HEK293 (cell line): Measurements from ENCODE around the gene CACNA1C.

Source experiments
- CTCF ChIA-PET: fragments of 350-600 bp; formaldehyde crosslinking; extraction: SDS; loops from one replicate; lab custom pipeline; 2021; ENCODE audit warnings: antibody characterized with exemption; lab: Yijun Ruan, JAX
- POLR2A ChIA-PET: fragments of 300-600 bp; formaldehyde crosslinking; extraction: SDS; loops from one replicate; lab custom pipeline; 2020; ENCODE audit warnings: antibody characterized with exemption, inconsistent platforms; lab: Yijun Ruan, JAX
- H3K27ac ChIP-seq: fragments of 200-500 bp; sonication (Bioruptor generic); 2 replicates; pipeline ENCODE4 v1.5.1; 2014; ENCODE audit warnings: low read depth, low read length, control low read depth, inconsistent platforms; ENCODE audit errors: extremely low read depth
- H3K36me3 ChIP-seq, 2 experiments: fragments of 200-500 bp in 1 of 2; sonication (Bioruptor generic) in 1 of 2; 1 replicate in 1 of 2; 2 replicates in 1 of 2; pipeline ENCODE4 v1.5.1; 2014 to 2017; ENCODE audit warnings: inconsistent platforms in 2 of 2, low read length in 2 of 2; ENCODE audit not compliant: control insufficient read depth in 2 of 2, insufficient read depth in 1 of 2
- H3K4me1 ChIP-seq: fragments of 200-500 bp; sonication (Bioruptor generic); 2 replicates; pipeline ENCODE4 v1.5.1; 2014; ENCODE audit warnings: mild to moderate bottlenecking, low read length, inconsistent platforms; ENCODE audit not compliant: control insufficient read depth, insufficient read depth
- H3K4me3 ChIP-seq: 2 replicates; pipeline ENCODE4 v1.5.1; 2011; ENCODE audit warnings: low read depth, mild to moderate bottlenecking, control low read depth, low read length, moderate library complexity
- H3K9me3 ChIP-seq: fragments of 200-500 bp; sonication (Bioruptor generic); 2 replicates; pipeline ENCODE4 v1.5.1; 2014; ENCODE audit warnings: low read depth, low read length, inconsistent platforms; ENCODE audit not compliant: control insufficient read depth, insufficient read depth
- GLIS1 ChIP-seq: fragments of 450-650 bp; formaldehyde crosslinking; IDR thresholded peaks from 2 replicates; pipeline ENCODE4 v1.5.1; 2016; ENCODE audit warnings: missing biosample characterization, missing genetic modification characterization
- KLF1 ChIP-seq: fragments of 450-650 bp; formaldehyde crosslinking; IDR thresholded peaks from 2 replicates; pipeline ENCODE4 v1.5.1; 2016; ENCODE audit warnings: missing biosample characterization, missing genetic modification characterization
- SETDB1 ChIP-seq: IDR thresholded peaks from one replicate; pipeline ENCODE4 v1.6.1; 2017; ENCODE audit warnings: mild to moderate bottlenecking, low read length, moderate library complexity, mixed read lengths; ENCODE audit not compliant: insufficient read length
- SP3 ChIP-seq: fragments of 450-650 bp; formaldehyde crosslinking; IDR thresholded peaks from 2 replicates; pipeline ENCODE4 v1.5.1; 2016; ENCODE audit warnings: missing biosample characterization, missing genetic modification characterization
- ZNF184 ChIP-seq: fragments of 450-650 bp; IDR thresholded peaks from 2 replicates; pipeline ENCODE4 v1.5.1; 2018; ENCODE audit warnings: missing biosample characterization, mild to moderate bottlenecking, missing genetic modification characterization
- ZNF302 ChIP-seq: fragments of 450-650 bp; formaldehyde crosslinking; IDR thresholded peaks from 2 replicates; pipeline ENCODE4 v1.5.1; 2016; ENCODE audit warnings: missing biosample characterization, missing genetic modification characterization, low read depth
- ZNF404 ChIP-seq: fragments of 450-650 bp; formaldehyde crosslinking; IDR thresholded peaks from 2 replicates; pipeline ENCODE4 v1.5.1; 2017; ENCODE audit warnings: missing biosample characterization, missing genetic modification characterization
- ZNF777 ChIP-seq: fragments of 450-650 bp; formaldehyde crosslinking; IDR thresholded peaks from 2 replicates; pipeline ENCODE4 v1.5.1; 2017; ENCODE audit warnings: missing biosample characterization, missing genetic modification characterization, borderline replicate concordance
- ZXDB ChIP-seq: fragments of 450-650 bp; formaldehyde crosslinking; IDR thresholded peaks from 2 replicates; pipeline ENCODE4 v1.5.1; 2016; ENCODE audit warnings: missing biosample characterization, missing genetic modification characterization
- TF ChIP-seq, protein P1 (sequence below): fragments of 450-650 bp; formaldehyde crosslinking; IDR thresholded peaks from 2 replicates; pipeline ENCODE4 v1.5.1; 2016; ENCODE audit warnings: missing biosample characterization, missing genetic modification characterization, borderline replicate concordance
- TF ChIP-seq, protein P2 (sequence below): fragments of 450-650 bp; formaldehyde crosslinking; IDR thresholded peaks from 2 replicates; pipeline ENCODE4 v1.5.1; 2016; ENCODE audit warnings: missing biosample characterization, missing genetic modification characterization, low read depth
- TF ChIP-seq, protein P3 (sequence below): fragments of 450-650 bp; formaldehyde crosslinking; IDR thresholded peaks from 2 replicates; pipeline ENCODE4; 2016; ENCODE audit warnings: missing biosample characterization, missing genetic modification characterization
- TF ChIP-seq, protein P4 (sequence below): fragments of 450-650 bp; formaldehyde crosslinking; conservative IDR thresholded peaks from 2 replicates; pipeline ENCODE4 v1.5.1; 2016; ENCODE audit warnings: low read depth, missing biosample characterization, missing genetic modification characterization
- TF ChIP-seq, protein P5 (sequence below): fragments of 450-650 bp; formaldehyde crosslinking; IDR thresholded peaks from 2 replicates; pipeline ENCODE4 v1.5.1; 2016; ENCODE audit warnings: missing biosample characterization, missing genetic modification characterization

CACNA1C gene

DNA sequence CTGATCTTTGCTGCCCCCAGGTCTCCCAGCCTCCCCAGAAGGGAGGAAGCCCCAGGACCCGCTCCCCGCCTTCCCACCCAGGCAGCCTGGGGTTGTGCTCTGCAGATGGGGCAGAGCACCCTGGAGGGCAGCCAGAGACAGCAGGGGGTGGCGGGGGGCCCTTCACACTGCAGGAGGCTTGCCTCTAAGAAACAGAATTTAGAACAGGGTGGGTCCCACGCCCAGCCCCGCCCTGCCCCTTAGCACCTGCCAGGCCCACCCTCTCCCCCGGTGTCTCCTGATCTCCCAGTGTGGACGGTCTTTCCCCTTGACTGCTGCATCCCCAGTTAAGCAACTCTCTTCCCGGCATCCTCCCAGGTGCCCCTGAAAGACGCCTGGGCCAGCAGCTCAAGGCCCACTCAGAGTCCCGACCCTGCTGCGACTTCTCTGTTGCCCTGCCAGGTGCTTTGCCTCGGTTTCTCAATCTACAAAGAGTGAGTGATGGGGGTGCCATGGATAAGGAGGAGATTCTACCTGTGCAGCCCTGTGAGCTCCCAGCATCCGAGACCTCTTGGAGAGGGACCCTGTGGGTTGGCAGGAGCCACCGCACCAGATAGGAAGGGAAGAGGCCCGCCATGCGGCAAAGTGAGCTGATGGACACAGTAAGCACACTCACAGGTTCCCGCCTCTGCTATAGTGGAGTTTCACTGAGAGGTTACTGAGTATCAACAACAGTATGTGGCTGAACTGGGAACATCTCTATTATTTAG lies 414.8 kb downstream of the CACNA1C start:
- H3K27ac ChIP-seq, result no peak overlapping the region
- H3K9me3 ChIP-seq, result no peaks in the 10 kb centered on the region
- ChIA-PET POLR2A (interaction anchor here (0.7 kb wide), 1 partner anchor 106 kb away, joined by 3 read pairs; no protein-coding TSS in a partner anchor), CTCF (interaction anchor here (0.7 kb wide), 1 partner anchor 16 kb away, joined by 4 read pairs; no protein-coding TSS in a partner anchor)
- H3K4me3 ChIP-seq, result no peak overlapping the region
- no peaks in the 10 kb centered on the region for H3K4me1 ChIP-seq
- no peaks in the 10 kb centered on the region for H3K36me3 ChIP-seq
- TF ChIP-seq KLF1, result no peak
- peak; percentile 15; the same call in 1 of the 2 replicates for TF ChIP-seq GLIS1 (tag by site-specific recombination)

DNA sequence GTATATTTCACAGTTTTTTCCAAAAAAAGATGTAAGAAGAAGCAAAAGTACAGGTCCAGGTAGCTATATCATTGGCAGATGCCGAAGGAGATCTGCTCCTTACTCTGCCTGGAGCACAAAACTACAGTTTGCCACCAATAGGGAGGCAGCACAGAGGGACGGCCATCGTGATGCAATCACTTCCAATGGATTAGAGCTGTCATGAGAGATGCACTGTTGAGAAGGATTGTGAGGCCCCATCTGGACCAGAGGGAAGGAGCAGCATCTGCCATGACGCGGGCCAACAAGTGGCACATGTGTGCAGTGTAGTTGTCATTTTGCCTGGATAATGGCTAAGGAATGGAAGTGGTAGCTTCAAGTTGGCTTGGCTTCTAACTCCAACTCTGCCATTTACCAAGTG lies 423.2 kb downstream of the CACNA1C start:
- ChIA-PET CTCF (no interaction called here), POLR2A (no interaction called here)
- no peak overlapping the region for H3K4me3 ChIP-seq
- no peak overlapping the region for H3K27ac ChIP-seq
- TF ChIP-seq SP3 (tag by site-specific recombination) (no peak), ZNF777 (tag by site-specific recombination) (no peak), ZNF184 (tag by site-specific recombination) (no peak), ZNF302 (tag by site-specific recombination) (no peak), ZNF404 (tag by site-specific recombination) (no peak), SETDB1 (no peak), ZXDB (tag by site-specific recombination) (no peak)
- TF ChIP-seq, protein P1, sequence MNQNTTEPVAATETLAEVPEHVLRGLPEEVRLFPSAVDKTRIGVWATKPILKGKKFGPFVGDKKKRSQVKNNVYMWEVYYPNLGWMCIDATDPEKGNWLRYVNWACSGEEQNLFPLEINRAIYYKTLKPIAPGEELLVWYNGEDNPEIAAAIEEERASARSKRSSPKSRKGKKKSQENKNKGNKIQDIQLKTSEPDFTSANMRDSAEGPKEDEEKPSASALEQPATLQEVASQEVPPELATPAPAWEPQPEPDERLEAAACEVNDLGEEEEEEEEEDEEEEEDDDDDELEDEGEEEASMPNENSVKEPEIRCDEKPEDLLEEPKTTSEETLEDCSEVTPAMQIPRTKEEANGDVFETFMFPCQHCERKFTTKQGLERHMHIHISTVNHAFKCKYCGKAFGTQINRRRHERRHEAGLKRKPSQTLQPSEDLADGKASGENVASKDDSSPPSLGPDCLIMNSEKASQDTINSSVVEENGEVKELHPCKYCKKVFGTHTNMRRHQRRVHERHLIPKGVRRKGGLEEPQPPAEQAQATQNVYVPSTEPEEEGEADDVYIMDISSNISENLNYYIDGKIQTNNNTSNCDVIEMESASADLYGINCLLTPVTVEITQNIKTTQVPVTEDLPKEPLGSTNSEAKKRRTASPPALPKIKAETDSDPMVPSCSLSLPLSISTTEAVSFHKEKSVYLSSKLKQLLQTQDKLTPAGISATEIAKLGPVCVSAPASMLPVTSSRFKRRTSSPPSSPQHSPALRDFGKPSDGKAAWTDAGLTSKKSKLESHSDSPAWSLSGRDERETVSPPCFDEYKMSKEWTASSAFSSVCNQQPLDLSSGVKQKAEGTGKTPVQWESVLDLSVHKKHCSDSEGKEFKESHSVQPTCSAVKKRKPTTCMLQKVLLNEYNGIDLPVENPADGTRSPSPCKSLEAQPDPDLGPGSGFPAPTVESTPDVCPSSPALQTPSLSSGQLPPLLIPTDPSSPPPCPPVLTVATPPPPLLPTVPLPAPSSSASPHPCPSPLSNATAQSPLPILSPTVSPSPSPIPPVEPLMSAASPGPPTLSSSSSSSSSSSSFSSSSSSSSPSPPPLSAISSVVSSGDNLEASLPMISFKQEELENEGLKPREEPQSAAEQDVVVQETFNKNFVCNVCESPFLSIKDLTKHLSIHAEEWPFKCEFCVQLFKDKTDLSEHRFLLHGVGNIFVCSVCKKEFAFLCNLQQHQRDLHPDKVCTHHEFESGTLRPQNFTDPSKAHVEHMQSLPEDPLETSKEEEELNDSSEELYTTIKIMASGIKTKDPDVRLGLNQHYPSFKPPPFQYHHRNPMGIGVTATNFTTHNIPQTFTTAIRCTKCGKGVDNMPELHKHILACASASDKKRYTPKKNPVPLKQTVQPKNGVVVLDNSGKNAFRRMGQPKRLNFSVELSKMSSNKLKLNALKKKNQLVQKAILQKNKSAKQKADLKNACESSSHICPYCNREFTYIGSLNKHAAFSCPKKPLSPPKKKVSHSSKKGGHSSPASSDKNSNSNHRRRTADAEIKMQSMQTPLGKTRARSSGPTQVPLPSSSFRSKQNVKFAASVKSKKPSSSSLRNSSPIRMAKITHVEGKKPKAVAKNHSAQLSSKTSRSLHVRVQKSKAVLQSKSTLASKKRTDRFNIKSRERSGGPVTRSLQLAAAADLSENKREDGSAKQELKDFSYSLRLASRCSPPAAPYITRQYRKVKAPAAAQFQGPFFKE (tag by site-specific recombination), result no peak
- TF ChIP-seq, protein P2, sequence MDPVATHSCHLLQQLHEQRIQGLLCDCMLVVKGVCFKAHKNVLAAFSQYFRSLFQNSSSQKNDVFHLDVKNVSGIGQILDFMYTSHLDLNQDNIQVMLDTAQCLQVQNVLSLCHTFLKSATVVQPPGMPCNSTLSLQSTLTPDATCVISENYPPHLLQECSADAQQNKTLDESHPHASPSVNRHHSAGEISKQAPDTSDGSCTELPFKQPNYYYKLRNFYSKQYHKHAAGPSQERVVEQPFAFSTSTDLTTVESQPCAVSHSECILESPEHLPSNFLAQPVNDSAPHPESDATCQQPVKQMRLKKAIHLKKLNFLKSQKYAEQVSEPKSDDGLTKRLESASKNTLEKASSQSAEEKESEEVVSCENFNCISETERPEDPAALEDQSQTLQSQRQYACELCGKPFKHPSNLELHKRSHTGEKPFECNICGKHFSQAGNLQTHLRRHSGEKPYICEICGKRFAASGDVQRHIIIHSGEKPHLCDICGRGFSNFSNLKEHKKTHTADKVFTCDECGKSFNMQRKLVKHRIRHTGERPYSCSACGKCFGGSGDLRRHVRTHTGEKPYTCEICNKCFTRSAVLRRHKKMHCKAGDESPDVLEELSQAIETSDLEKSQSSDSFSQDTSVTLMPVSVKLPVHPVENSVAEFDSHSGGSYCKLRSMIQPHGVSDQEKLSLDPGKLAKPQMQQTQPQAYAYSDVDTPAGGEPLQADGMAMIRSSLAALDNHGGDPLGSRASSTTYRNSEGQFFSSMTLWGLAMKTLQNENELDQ (tag by site-specific recombination), result no peak
- TF ChIP-seq, protein P3, sequence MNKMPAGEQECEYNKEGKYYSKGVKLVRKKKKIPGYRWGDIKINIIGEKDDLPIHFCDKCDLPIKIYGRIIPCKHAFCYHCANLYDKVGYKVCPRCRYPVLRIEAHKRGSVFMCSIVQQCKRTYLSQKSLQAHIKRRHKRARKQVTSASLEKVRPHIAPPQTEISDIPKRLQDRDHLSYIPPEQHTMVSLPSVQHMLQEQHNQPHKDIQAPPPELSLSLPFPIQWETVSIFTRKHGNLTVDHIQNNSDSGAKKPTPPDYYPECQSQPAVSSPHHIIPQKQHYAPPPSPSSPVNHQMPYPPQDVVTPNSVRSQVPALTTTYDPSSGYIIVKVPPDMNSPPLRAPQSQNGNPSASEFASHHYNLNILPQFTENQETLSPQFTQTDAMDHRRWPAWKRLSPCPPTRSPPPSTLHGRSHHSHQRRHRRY (tag by site-specific recombination), result no peak
- TF ChIP-seq, protein P4, sequence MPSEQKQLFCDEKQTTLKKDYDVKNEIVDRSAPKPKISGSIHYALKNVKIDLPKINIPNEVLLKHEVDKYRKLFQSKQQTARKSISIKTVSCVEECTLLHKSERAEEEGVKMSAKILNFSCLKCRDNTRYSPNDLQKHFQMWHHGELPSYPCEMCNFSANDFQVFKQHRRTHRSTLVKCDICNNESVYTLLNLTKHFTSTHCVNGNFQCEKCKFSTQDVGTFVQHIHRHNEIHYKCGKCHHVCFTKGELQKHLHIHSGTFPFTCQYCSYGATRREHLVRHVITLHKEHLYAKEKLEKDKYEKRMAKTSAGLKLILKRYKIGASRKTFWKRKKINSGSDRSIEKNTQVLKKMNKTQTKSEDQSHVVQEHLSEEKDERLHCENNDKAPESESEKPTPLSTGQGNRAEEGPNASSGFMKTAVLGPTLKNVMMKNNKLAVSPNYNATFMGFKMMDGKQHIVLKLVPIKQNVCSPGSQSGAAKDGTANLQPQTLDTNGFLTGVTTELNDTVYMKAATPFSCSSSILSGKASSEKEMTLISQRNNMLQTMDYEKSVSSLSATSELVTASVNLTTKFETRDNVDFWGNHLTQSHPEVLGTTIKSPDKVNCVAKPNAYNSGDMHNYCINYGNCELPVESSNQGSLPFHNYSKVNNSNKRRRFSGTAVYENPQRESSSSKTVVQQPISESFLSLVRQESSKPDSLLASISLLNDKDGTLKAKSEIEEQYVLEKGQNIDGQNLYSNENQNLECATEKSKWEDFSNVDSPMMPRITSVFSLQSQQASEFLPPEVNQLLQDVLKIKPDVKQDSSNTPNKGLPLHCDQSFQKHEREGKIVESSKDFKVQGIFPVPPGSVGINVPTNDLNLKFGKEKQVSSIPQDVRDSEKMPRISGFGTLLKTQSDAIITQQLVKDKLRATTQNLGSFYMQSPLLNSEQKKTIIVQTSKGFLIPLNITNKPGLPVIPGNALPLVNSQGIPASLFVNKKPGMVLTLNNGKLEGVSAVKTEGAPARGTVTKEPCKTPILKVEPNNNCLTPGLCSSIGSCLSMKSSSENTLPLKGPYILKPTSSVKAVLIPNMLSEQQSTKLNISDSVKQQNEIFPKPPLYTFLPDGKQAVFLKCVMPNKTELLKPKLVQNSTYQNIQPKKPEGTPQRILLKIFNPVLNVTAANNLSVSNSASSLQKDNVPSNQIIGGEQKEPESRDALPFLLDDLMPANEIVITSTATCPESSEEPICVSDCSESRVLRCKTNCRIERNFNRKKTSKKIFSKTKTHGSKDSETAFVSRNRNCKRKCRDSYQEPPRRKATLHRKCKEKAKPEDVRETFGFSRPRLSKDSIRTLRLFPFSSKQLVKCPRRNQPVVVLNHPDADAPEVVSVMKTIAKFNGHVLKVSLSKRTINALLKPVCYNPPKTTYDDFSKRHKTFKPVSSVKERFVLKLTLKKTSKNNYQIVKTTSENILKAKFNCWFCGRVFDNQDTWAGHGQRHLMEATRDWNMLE (tag by site-specific recombination), result no peak
- TF ChIP-seq, protein P5, sequence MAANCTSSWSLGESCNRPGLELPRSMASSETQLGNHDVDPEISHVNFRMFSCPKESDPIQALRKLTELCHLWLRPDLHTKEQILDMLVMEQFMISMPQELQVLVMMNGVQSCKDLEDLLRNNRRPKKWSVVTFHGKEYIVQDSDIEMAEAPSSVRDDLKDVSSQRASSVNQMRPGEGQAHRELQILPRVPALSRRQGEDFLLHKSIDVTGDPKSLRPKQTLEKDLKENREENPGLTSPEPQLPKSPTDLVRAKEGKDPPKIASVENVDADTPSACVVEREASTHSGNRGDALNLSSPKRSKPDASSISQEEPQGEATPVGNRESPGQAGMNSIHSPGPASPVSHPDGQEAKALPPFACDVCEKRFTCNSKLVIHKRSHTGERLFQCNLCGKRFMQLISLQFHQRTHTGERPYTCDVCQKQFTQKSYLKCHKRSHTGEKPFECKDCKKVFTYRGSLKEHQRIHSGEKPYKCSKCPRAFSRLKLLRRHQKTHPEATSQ (tag by site-specific recombination), result no peak
- no peaks in the 10 kb centered on the region for H3K36me3 ChIP-seq
- H3K4me1 ChIP-seq, result no peaks in the 10 kb centered on the region
- H3K9me3 ChIP-seq, result no peaks in the 10 kb centered on the region
